ENCODE measurements around the gene TRIM62. TPM values are rescaled to one million over a fixed set of nuclear protein-coding genes. Genes with fewer than 3 reads are reported as not detected.

Gene TRIM62
- total RNA-seq, 4 donors from 2014 or later = 6.0 to 9.9 (median 6.9) TPM

DNA sequence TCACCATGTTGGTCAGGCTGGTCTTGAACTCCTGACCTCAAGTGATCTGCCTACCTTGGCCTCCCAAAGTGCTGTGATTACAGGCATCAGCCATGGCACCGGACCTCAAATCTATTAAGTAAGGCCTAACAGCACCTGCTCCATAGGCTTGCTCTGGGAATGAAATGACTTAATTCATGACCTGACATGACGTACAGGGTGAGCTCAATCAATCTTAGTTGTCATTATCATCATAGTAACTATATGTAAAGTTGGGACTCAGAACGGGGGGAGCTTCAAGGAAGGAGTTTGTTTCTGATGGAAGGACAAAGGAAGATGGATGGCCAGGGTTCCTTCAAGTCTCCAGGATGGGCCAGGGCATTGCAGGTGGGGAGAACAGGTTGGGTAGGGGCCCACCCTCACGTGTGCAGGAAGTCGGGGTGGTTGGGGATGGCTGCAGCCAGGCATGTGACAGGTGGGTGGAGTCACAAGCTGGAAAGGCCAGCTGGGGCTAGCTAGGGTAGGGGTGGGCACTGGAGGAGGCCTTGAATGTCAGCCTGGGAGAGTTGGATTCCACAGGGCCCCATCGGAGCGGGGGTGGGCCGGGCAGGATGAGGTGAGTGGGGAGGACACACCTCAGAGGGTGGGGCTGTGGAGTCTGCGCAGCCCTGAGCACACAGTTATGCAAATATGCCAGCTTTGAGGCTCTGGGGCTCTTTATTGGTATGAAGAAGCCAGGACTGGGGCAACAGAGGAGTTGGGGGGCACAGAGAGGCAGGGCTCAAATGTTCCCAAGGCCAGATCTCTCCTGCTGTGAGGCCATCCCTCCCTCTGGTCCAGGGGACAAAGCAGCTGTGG lies 9.6 kb downstream of the TRIM62 start:
- no peak for TF ChIP-seq POLR2A (IDR thresholded peaks at IDR 0.05)
- TF ChIP-seq, protein P1, sequence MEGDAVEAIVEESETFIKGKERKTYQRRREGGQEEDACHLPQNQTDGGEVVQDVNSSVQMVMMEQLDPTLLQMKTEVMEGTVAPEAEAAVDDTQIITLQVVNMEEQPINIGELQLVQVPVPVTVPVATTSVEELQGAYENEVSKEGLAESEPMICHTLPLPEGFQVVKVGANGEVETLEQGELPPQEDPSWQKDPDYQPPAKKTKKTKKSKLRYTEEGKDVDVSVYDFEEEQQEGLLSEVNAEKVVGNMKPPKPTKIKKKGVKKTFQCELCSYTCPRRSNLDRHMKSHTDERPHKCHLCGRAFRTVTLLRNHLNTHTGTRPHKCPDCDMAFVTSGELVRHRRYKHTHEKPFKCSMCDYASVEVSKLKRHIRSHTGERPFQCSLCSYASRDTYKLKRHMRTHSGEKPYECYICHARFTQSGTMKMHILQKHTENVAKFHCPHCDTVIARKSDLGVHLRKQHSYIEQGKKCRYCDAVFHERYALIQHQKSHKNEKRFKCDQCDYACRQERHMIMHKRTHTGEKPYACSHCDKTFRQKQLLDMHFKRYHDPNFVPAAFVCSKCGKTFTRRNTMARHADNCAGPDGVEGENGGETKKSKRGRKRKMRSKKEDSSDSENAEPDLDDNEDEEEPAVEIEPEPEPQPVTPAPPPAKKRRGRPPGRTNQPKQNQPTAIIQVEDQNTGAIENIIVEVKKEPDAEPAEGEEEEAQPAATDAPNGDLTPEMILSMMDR (IDR thresholded peaks at IDR 0.05) = no peak
- no peaks in the 10 kb centered on the region for H3K9me3 ChIP-seq
- 77 to 79% methylated on average over 8 of the region's 9 CpGs for WGBS, 2 donors
- no peaks in the 10 kb centered on the region for H3K36me3 ChIP-seq
- no peak for DNase-seq
- no peaks in the 10 kb centered on the region for H3K27me3 ChIP-seq
- H3K27ac ChIP-seq = no peak overlapping the region
- no peaks in the 10 kb centered on the region for H3K4me1 ChIP-seq
- no peak overlapping the region for H3K4me3 ChIP-seq (replicated peaks in 1 of 3)
- intact Hi-C loops (cut with DNase I) = no loop called here

DNA sequence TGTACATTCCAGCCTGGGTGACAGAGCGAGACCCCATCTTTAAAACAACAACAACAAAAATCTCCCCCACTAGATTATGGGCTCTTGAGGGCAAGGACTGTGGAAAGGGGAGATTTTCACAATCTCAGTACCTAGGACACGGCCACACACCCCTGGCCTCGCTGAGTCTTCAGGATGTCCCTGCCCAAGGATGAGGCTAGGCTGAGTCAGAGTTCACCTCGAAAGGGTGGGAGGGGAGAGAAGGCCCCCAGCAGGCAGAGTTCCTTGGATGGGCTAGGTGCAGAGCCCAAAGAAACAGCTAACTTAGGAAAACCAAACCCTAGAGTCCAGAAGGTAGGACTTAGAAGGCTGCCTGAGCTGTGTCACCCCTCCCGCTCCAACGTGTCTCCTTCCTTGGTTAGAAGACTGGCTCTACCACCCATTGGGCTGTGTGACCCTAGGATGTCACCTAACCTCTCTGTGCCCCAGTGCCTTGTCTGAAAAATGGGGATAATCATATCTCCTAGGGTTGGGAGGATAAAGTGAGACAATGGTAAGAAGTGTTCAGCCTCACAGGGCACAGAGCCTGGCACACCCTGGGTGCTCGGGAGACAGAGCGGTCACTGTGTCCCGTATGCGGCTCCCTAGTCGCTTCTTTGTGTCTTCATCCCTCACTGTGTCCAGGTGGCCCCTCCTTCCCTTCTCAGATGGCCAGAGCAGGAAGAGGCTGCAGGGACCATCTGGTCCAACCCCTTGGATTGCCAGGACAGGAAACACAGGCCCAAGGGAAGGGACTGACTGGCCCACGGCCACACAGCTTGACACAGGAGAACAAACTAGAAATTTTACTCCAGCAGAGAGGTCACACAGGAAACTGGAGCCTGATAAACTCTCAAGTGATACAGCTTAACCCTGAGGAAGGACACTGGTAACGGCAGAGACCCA lies 11.2 kb downstream of the TRIM62 start:
- DNase-seq = peak in 1 of 2 donors; percentile 14
- TF ChIP-seq, protein P1 (IDR thresholded peaks at IDR 0.05) = no peak
- TF ChIP-seq POLR2A (IDR thresholded peaks at IDR 0.05) = no peak
- Histone ChIP-seq H3K27me3 (no peaks in the 10 kb centered on the region), H3K36me3 (no peaks in the 10 kb centered on the region), H3K4me1 (no peaks in the 10 kb centered on the region), H3K27ac (no peak overlapping the region), H3K9me3 (no peaks in the 10 kb centered on the region), H3K4me3 (replicated peaks in 1 of 3) (no peak overlapping the region)
- WGBS, 2 donors = 72 to 76% methylated on average over 13 of the region's 13 CpGs
- intact Hi-C loops (cut with DNase I) = no loop called here

DNA sequence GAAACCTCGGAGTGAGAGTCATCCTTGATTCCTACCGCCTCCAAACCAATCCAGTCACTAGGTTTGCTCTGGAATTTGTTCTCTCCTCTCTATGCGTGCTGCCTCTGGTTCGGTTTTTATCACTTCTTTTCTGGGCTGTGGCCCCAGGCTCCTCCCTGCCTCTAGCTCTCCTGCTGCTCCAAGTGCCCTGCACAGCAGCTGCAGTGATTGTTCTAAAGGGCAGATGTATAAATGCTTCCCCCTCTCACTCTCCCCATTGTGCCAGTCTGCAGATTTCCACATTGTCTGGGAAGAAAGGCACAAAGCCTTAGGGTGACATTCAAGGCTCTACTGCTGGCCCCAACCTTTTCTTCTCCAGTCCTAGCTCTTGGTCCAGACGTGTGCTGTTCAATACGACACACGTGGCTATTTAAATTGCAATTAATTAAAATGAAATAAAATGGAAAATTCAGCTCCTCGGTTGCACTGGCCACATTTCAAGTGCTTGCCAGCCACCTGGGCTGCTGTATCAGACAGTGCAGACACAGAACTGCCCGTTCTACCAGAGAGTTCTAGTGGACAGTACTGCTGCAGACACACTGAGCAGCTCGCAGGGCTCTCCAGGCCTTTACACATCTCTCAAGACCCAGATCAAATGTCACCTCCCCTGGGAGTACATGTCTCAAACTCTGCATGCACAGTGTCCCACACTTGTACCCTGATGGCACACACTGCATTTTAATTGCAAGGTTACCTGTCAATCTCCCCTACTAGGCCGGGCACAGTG lies 12.4 kb downstream of the TRIM62 start:
- 73 to 79% methylated on average over 11 of the region's 11 CpGs for WGBS, 2 donors
- TF ChIP-seq, protein P1 (IDR thresholded peaks at IDR 0.05) = no peak
- TF ChIP-seq POLR2A (IDR thresholded peaks at IDR 0.05) = no peak
- H3K27me3 ChIP-seq = no peaks in the 10 kb centered on the region
- intact Hi-C loops (cut with DNase I) = no loop called here
- no peaks in the 10 kb centered on the region for H3K9me3 ChIP-seq
- H3K4me1 ChIP-seq = no peaks in the 10 kb centered on the region
- H3K27ac ChIP-seq = no peak overlapping the region
- no peaks in the 10 kb centered on the region for H3K36me3 ChIP-seq
- H3K4me3 ChIP-seq (replicated peaks in 1 of 3) = no peak overlapping the region
- DNase-seq = no peak

DNA sequence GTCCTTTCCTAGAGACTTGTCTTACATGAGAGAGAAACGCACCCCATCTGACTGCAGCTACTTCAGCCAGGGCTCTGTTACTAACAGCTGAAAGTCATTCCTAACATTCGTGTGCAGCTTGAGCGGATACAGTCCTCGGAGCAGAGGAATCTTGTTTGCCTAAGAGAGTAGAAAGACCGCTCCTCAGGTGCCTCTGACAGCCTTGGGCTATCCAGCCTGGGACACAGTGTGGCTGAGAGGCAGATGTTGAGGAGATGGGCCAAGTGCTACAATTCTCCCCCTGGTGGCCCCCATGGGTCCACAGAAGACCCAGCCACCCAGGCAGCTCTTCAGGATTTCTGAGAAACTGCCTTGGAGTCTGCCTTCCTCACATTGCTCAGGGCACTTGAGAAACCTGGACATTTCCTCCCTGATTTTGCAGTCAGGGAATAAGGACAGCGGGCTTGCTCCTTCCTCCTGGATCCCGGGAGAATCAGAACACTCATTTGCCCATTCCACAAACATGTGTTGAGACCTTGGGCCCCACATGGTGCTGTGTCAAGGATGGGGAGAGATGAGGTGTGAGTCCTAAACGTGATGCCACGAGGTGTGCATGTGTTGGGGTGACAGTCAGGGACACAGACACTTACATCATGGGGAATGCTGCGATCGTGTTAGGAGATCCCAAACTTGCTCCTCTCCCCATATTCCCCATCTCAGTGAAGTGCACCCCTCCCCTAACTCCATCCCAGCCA lies 13.1 kb downstream of the TRIM62 start:
- H3K36me3 ChIP-seq = no peaks in the 10 kb centered on the region
- DNase-seq = peak; percentile 41 to 43
- no peak for TF ChIP-seq POLR2A (IDR thresholded peaks at IDR 0.05)
- TF ChIP-seq, protein P1 (IDR thresholded peaks at IDR 0.05) = no peak
- H3K4me3 ChIP-seq (replicated peaks in 1 of 3) = no peak overlapping the region
- WGBS, 2 donors = 52 to 56% methylated on average over 11 of the region's 11 CpGs
- no peaks in the 10 kb centered on the region for H3K4me1 ChIP-seq
- no peaks in the 10 kb centered on the region for H3K27me3 ChIP-seq
- no peak overlapping the region for H3K27ac ChIP-seq
- H3K9me3 ChIP-seq = no peaks in the 10 kb centered on the region
- intact Hi-C loops (cut with DNase I) = no loop called here
